PC-9 (cell line): ENCODE data around the gene RRP12.

Source experiments
- EZH2 ChIP-seq: fragments of 200-600 bp; sonication (generic); IDR thresholded peaks from 2 replicates; pipeline ENCODE4 v1.8.0; 2017; ENCODE audit warnings: antibody characterized with exemption, low read depth
- TF ChIP-seq, protein P1 (sequence below): fragments of 200-600 bp; sonication (generic); conservative IDR thresholded peaks from 2 replicates; pipeline ENCODE4 v1.6.1; 2017; ENCODE audit warnings: mixed run types, antibody characterized with exemption, mild to moderate bottlenecking, moderate library complexity

DNA sequence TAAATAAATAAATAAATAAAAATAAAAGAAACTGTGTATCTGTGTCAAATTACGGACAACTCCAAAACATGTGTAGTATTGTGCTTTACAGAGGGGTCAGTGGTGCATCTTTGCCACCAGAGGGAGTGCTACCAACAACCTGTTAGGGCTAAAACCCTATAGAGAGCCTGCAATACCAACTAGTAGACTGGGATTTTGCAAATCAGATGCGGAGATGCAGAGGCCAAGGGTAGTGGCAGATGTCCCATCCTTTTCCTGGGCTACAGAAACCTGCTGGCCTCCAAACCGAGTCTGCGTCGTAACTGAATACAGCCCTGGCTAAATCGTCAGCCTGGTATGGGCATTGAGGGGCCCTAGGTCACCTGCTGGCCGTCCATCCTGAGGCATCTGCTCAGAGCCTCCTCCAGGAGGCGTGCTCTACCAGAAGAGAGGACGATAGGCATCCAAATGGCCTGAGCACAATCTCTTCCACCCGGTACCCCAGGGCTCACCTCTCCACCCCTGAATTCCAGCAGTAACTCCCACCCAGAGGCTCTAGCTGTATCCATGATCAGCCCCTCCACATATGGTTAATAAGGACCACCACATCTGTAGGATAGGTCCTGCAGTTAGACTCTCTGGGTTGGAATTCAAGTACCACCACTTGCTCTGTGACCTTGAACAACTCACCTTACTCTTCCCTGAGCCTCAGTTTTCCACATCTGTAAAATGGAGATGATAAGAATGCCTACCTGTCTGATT lies 6.2 kb upstream of the RRP12 start:
- TF ChIP-seq, protein P1, sequence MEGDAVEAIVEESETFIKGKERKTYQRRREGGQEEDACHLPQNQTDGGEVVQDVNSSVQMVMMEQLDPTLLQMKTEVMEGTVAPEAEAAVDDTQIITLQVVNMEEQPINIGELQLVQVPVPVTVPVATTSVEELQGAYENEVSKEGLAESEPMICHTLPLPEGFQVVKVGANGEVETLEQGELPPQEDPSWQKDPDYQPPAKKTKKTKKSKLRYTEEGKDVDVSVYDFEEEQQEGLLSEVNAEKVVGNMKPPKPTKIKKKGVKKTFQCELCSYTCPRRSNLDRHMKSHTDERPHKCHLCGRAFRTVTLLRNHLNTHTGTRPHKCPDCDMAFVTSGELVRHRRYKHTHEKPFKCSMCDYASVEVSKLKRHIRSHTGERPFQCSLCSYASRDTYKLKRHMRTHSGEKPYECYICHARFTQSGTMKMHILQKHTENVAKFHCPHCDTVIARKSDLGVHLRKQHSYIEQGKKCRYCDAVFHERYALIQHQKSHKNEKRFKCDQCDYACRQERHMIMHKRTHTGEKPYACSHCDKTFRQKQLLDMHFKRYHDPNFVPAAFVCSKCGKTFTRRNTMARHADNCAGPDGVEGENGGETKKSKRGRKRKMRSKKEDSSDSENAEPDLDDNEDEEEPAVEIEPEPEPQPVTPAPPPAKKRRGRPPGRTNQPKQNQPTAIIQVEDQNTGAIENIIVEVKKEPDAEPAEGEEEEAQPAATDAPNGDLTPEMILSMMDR, result peak; percentile 67
- no peak for TF ChIP-seq EZH2
